ENCODE measurements around the gene KLHL29. TPM values are rescaled to one million over a fixed set of nuclear protein-coding genes. Genes with fewer than 3 reads are reported as not detected.

The KLHL29 gene
- total RNA-seq, 2 experiments from 2014 or later, result 2.9 to 3.5 TPM

- Mint-ChIP-seq H3K27ac (no peak overlapping the region), H3K27me3 (no peaks in the 10 kb centered on the region), H3K4me3 (no peak overlapping the region), H3K9me3 (no peaks in the 10 kb centered on the region), H3K4me1 (peaks cover 10% of the 10 kb centered on the region), H3K36me3 (ENCODE audit: low read depth) (no peaks in the 10 kb centered on the region)
- ChIA-PET CTCF (no interaction called here), POLR2A (no interaction called here)
- DNase-seq, result no peak
Observed at GRCh38 chr2:23541503-23542229, 156.7 kb downstream of the KLHL29 start.

- CTCF ChIA-PET, result interaction anchor here (0.5 kb wide), 1 partner anchor 507 kb away, joined by 3 read pairs; no protein-coding TSS in a partner anchor
- H3K4me1 Mint-ChIP-seq, result peaks cover 8% of the 10 kb centered on the region
Observed at GRCh38 chr2:23542230-23542789, 157.3 kb downstream of the KLHL29 start.

GRCh38 chr2:23543302-23543701 lies 158.3 kb downstream of the KLHL29 start:
- no peaks in the 10 kb centered on the region for H3K27me3 Mint-ChIP-seq
- no peaks in the 10 kb centered on the region for H3K9me3 Mint-ChIP-seq
- no peak for DNase-seq
- no peak overlapping the region for H3K4me3 Mint-ChIP-seq
- CTCF ChIA-PET, result no interaction called here
- H3K36me3 Mint-ChIP-seq (ENCODE audit: low read depth), result no peaks in the 10 kb centered on the region
- H3K4me1 Mint-ChIP-seq, result peaks cover 10% of the 10 kb centered on the region
- no peak overlapping the region for H3K27ac Mint-ChIP-seq
- POLR2A ChIA-PET, result no interaction called here

More at GRCh38 chr2:23542230-23542789, 157.3 kb downstream of the KLHL29 start:
- Mint-ChIP-seq H3K27ac (no peak overlapping the region), H3K27me3 (no peaks in the 10 kb centered on the region), H3K4me3 (no peak overlapping the region), H3K9me3 (no peaks in the 10 kb centered on the region), H3K36me3 (ENCODE audit: low read depth) (no peaks in the 10 kb centered on the region)
- DNase-seq, result no peak
- POLR2A ChIA-PET, result no interaction called here

- CTCF ChIA-PET, result no interaction called here
Observed at GRCh38 chr2:23543728-23544127, 158.7 kb downstream of the KLHL29 start.

GRCh38 chr2:23544589-23545295 lies 159.8 kb downstream of the KLHL29 start:
- H3K36me3 Mint-ChIP-seq (ENCODE audit: low read depth), result no peaks in the 10 kb centered on the region
- ChIA-PET POLR2A (no interaction called here), CTCF (no interaction called here)
- H3K4me3 Mint-ChIP-seq, result no peak overlapping the region
- no peaks in the 10 kb centered on the region for H3K27me3 Mint-ChIP-seq
- no peak for DNase-seq
- H3K27ac Mint-ChIP-seq, result peak overlapping the region; percentile 16
- peaks cover 7% of the 10 kb centered on the region for H3K4me1 Mint-ChIP-seq
- H3K9me3 Mint-ChIP-seq, result no peaks in the 10 kb centered on the region

More at GRCh38 chr2:23543728-23544127, 158.7 kb downstream of the KLHL29 start:
- no peak overlapping the region for H3K4me3 Mint-ChIP-seq
- POLR2A ChIA-PET, result no interaction called here
- H3K9me3 Mint-ChIP-seq, result no peaks in the 10 kb centered on the region
- no peak overlapping the region for H3K27ac Mint-ChIP-seq
- no peak for DNase-seq
- no peaks in the 10 kb centered on the region for H3K27me3 Mint-ChIP-seq
- H3K4me1 Mint-ChIP-seq, result peaks cover 8% of the 10 kb centered on the region
- H3K36me3 Mint-ChIP-seq (ENCODE audit: low read depth), result no peaks in the 10 kb centered on the region

GRCh38 chr2:23545396-23545795 lies 160.4 kb downstream of the KLHL29 start:
- no peak for DNase-seq
- peaks cover 12% of the 10 kb centered on the region for H3K4me1 Mint-ChIP-seq
- H3K27ac Mint-ChIP-seq, result no peak overlapping the region
- CTCF ChIA-PET, result no interaction called here
- H3K9me3 Mint-ChIP-seq, result no peaks in the 10 kb centered on the region
- no peaks in the 10 kb centered on the region for H3K36me3 Mint-ChIP-seq (ENCODE audit: low read depth)
- POLR2A ChIA-PET, result no interaction called here
- no peaks in the 10 kb centered on the region for H3K27me3 Mint-ChIP-seq
- H3K4me3 Mint-ChIP-seq, result no peak overlapping the region

GRCh38 chr2:23545811-23546210 lies 160.8 kb downstream of the KLHL29 start:
- Mint-ChIP-seq H3K9me3 (no peaks in the 10 kb centered on the region), H3K4me3 (no peak overlapping the region), H3K27me3 (no peaks in the 10 kb centered on the region), H3K4me1 (peaks cover 12% of the 10 kb centered on the region), H3K27ac (no peak overlapping the region), H3K36me3 (ENCODE audit: low read depth) (no peaks in the 10 kb centered on the region)
- ChIA-PET POLR2A (interaction anchor here (0.6 kb wide), 1 partner anchor 530 kb away, joined by 4 read pairs; the partner anchor contains the start of gene SF3B6), CTCF (interaction anchor here (0.9 kb wide), 1 partner anchor 39 kb away, joined by 3 read pairs; no protein-coding TSS in a partner anchor)
- DNase-seq, result no peak

GRCh38 chr2:23546913-23547312 lies 161.9 kb downstream of the KLHL29 start:
- no peak overlapping the region for H3K27ac Mint-ChIP-seq
- ChIA-PET CTCF (interaction anchor here (0.9 kb wide), 2 partner anchors 13 to 41 kb away, joined by 3 read pairs; no protein-coding TSS in a partner anchor), POLR2A (no interaction called here)
- no peaks in the 10 kb centered on the region for H3K36me3 Mint-ChIP-seq (ENCODE audit: low read depth)
- H3K9me3 Mint-ChIP-seq, result no peaks in the 10 kb centered on the region
- no peak for DNase-seq
- H3K4me1 Mint-ChIP-seq, result peaks cover 16% of the 10 kb centered on the region
- no peaks in the 10 kb centered on the region for H3K27me3 Mint-ChIP-seq
- H3K4me3 Mint-ChIP-seq, result no peak overlapping the region

- H3K9me3 Mint-ChIP-seq, result no peaks in the 10 kb centered on the region
- H3K4me1 Mint-ChIP-seq, result peaks cover 19% of the 10 kb centered on the region
- no peak for DNase-seq
- no peaks in the 10 kb centered on the region for H3K27me3 Mint-ChIP-seq
- ChIA-PET CTCF (no interaction called here), POLR2A (no interaction called here)
- no peak overlapping the region for H3K4me3 Mint-ChIP-seq
- no peaks in the 10 kb centered on the region for H3K36me3 Mint-ChIP-seq (ENCODE audit: low read depth)
- H3K27ac Mint-ChIP-seq, result no peak overlapping the region
Observed at GRCh38 chr2:23547725-23548124, 162.7 kb downstream of the KLHL29 start.

- ChIA-PET POLR2A (no interaction called here), CTCF (no interaction called here)
- H3K4me3 Mint-ChIP-seq, result no peak overlapping the region
- no peaks in the 10 kb centered on the region for H3K27me3 Mint-ChIP-seq
- H3K9me3 Mint-ChIP-seq, result no peaks in the 10 kb centered on the region
- no peaks in the 10 kb centered on the region for H3K36me3 Mint-ChIP-seq (ENCODE audit: low read depth)
- peaks cover 19% of the 10 kb centered on the region for H3K4me1 Mint-ChIP-seq
- no peak for DNase-seq
- H3K27ac Mint-ChIP-seq, result no peak overlapping the region
Observed at GRCh38 chr2:23548143-23548769, 163.3 kb downstream of the KLHL29 start.

GRCh38 chr2:23549051-23549450 lies 164.1 kb downstream of the KLHL29 start:
- H3K27ac Mint-ChIP-seq, result no peak overlapping the region
- H3K36me3 Mint-ChIP-seq (ENCODE audit: low read depth), result no peaks in the 10 kb centered on the region
- H3K4me3 Mint-ChIP-seq, result no peak overlapping the region
- CTCF ChIA-PET, result no interaction called here
- H3K4me1 Mint-ChIP-seq, result peaks cover 19% of the 10 kb centered on the region
- DNase-seq, result no peak
- no peaks in the 10 kb centered on the region for H3K27me3 Mint-ChIP-seq
- POLR2A ChIA-PET, result no interaction called here
- no peaks in the 10 kb centered on the region for H3K9me3 Mint-ChIP-seq

GRCh38 chr2:23549821-23550530 lies 165.0 kb downstream of the KLHL29 start:
- Mint-ChIP-seq H3K36me3 (ENCODE audit: low read depth) (no peaks in the 10 kb centered on the region), H3K4me3 (no peak overlapping the region), H3K27ac (no peak overlapping the region), H3K27me3 (no peaks in the 10 kb centered on the region), H3K9me3 (no peaks in the 10 kb centered on the region), H3K4me1 (peaks cover 17% of the 10 kb centered on the region)
- POLR2A ChIA-PET, result no interaction called here
- DNase-seq, result no peak
- CTCF ChIA-PET, result no interaction called here
